Breast epithelium (tissue), 3 donors: Measurements from ENCODE around the gene ELMO1.

ENCODE experiments used
- CTCF ChIP-seq, 3 donors: fragments of 450-650 bp; IDR thresholded peaks; one replicate each; pipeline ENCODE4 v1.5.1; 2016 to 2017; ENCODE audit warnings: antibody characterized with exemption in 3 of 3, mild to moderate bottlenecking in 3 of 3, moderate library complexity in 3 of 3
- POLR2A ChIP-seq: fragments of 450-650 bp; IDR thresholded peaks from one replicate; pipeline ENCODE4 v1.6.1; 2016; ENCODE audit warnings: antibody characterized with exemption, mild to moderate bottlenecking, moderate library complexity
- POLR2AphosphoS5 ChIP-seq, 3 donors: sonication (generic); formaldehyde crosslinking; IDR thresholded peaks; one replicate each; pipeline ENCODE4 v1.6.1; 2017; ENCODE audit warnings: antibody characterized with exemption in 3 of 3

- TF ChIP-seq CTCF (IDR thresholded peaks at IDR 0.05), result no peak
- TF ChIP-seq POLR2A, result no peak
- TF ChIP-seq POLR2AphosphoS5 (IDR thresholded peaks at IDR 0.05), result no peak
Measured at GRCh38 chr7:36966039-36966438, 482.6 kb downstream of the ELMO1 start.
